NB4 (cell line): ENCODE data around the gene SMARCA2.

ENCODE experiments used
- MYC ChIP-seq: IDR thresholded peaks from 2 replicates; pipeline ENCODE4 v1.6.1; 2011; ENCODE audit warnings: low read depth, low read length
- POLR2A ChIP-seq: IDR thresholded peaks from 2 replicates; pipeline ENCODE4 v1.6.1; 2011; ENCODE audit warnings: mild to moderate bottlenecking; ENCODE audit not compliant: insufficient read length; ENCODE audit errors: extremely low read depth
- TF ChIP-seq, protein P1 (sequence below): IDR thresholded peaks from one replicate; pipeline ENCODE4 v1.5.1; 2012; ENCODE audit warnings: low read depth, low read length

GRCh38 chr9:2170722-2171121 is 155.6 kb downstream of the SMARCA2 start:
- TF ChIP-seq, protein P1, sequence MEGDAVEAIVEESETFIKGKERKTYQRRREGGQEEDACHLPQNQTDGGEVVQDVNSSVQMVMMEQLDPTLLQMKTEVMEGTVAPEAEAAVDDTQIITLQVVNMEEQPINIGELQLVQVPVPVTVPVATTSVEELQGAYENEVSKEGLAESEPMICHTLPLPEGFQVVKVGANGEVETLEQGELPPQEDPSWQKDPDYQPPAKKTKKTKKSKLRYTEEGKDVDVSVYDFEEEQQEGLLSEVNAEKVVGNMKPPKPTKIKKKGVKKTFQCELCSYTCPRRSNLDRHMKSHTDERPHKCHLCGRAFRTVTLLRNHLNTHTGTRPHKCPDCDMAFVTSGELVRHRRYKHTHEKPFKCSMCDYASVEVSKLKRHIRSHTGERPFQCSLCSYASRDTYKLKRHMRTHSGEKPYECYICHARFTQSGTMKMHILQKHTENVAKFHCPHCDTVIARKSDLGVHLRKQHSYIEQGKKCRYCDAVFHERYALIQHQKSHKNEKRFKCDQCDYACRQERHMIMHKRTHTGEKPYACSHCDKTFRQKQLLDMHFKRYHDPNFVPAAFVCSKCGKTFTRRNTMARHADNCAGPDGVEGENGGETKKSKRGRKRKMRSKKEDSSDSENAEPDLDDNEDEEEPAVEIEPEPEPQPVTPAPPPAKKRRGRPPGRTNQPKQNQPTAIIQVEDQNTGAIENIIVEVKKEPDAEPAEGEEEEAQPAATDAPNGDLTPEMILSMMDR = no peak
- TF ChIP-seq POLR2A = no peak
- TF ChIP-seq MYC = no peak
